ENCODE measurements around the gene CEP85L.

CEP85L gene

GRCh38 chr6:118621799-118622470 is 29.5 kb downstream of the CEP85L start:
- DNase-seq (ENCODE audit: low read depth), result no peak

GRCh38 chr6:118620202-118620601 is 31.2 kb downstream of the CEP85L start:
- no peak for DNase-seq (ENCODE audit: low read depth)

GRCh38 chr6:118618676-118619377 is 32.6 kb downstream of the CEP85L start:
- peak; percentile 40 for DNase-seq (ENCODE audit: low read depth)

- no peak for DNase-seq (ENCODE audit: low read depth)
Observed at GRCh38 chr6:118617417-118617816, 34.0 kb downstream of the CEP85L start.

GRCh38 chr6:118611334-118611733 is 40.1 kb downstream of the CEP85L start:
- no peak for DNase-seq (ENCODE audit: low read depth)

GRCh38 chr6:118606858-118607257 is 44.5 kb downstream of the CEP85L start:
- DNase-seq (ENCODE audit: low read depth), result no peak

GRCh38 chr6:118606268-118606667 is 45.1 kb downstream of the CEP85L start:
- no peak for DNase-seq (ENCODE audit: low read depth)

- DNase-seq (ENCODE audit: low read depth), result no peak
Observed at GRCh38 chr6:118603372-118603771, 48.0 kb downstream of the CEP85L start.

GRCh38 chr6:118602300-118602699 is 49.1 kb downstream of the CEP85L start:
- no peak for DNase-seq (ENCODE audit: low read depth)

- DNase-seq (ENCODE audit: low read depth), result no peak
Observed at GRCh38 chr6:118598324-118598723, 53.1 kb downstream of the CEP85L start.

GRCh38 chr6:118597636-118598035 is 53.8 kb downstream of the CEP85L start:
- no peak for DNase-seq (ENCODE audit: low read depth)

GRCh38 chr6:118596774-118597320 is 54.5 kb downstream of the CEP85L start:
- DNase-seq (ENCODE audit: low read depth), result no peak

GRCh38 chr6:118594877-118595276 is 56.5 kb downstream of the CEP85L start:
- DNase-seq (ENCODE audit: low read depth), result no peak

GRCh38 chr6:118591897-118592296 is 59.5 kb downstream of the CEP85L start:
- no peak for DNase-seq (ENCODE audit: low read depth)

GRCh38 chr6:118589649-118590365 is 61.6 kb downstream of the CEP85L start:
- no peak for DNase-seq (ENCODE audit: low read depth)

GRCh38 chr6:118589186-118589585 is 62.2 kb downstream of the CEP85L start:
- no peak for DNase-seq (ENCODE audit: low read depth)

- DNase-seq (ENCODE audit: low read depth), result no peak
Observed at GRCh38 chr6:118588626-118589025, 62.8 kb downstream of the CEP85L start.

- no peak for DNase-seq (ENCODE audit: low read depth)
Observed at GRCh38 chr6:118586746-118587485, 64.5 kb downstream of the CEP85L start.

GRCh38 chr6:118584911-118585310 is 66.5 kb downstream of the CEP85L start:
- no peak for DNase-seq (ENCODE audit: low read depth)

- no peak for DNase-seq (ENCODE audit: low read depth)
Observed at GRCh38 chr6:118581489-118581959, 69.9 kb downstream of the CEP85L start.

- no peak for DNase-seq (ENCODE audit: low read depth)
Observed at GRCh38 chr6:118580585-118581419, 70.6 kb downstream of the CEP85L start.
